ENCODE measurements around the gene HBG2.

- TF ChIP-seq CTCF (IDR thresholded peaks at IDR 0.05 in 4 of 5, conservative IDR thresholded peaks at IDR 0.05 in 1 of 5): no peak
- TF ChIP-seq POLR2A (IDR thresholded peaks at IDR 0.05): no peak
Measured at GRCh38 chr11:5223146-5223545, 31.4 kb downstream of the HBG2 start.
